A549 treated with CpdA at 1 μM for 4 hours (cell line): ENCODE data around the gene TBC1D17. TPM values are rescaled to one million over a fixed set of nuclear protein-coding genes. Genes with fewer than 3 reads are reported as not detected.

Experiments
- total RNA-seq: library from RNA; stranded (reverse); fragments of 200-300 nt; extraction: Qiagen RNA extraction; gene quantifications from 5 replicates; pipeline ENCODE4 v1.2.3, GENCODE V29; 2022; ENCODE audit warnings: low read depth

The TBC1D17 gene
- 21.2 to 24.9 TPM (median 24.4 TPM) in 5 replicates for total RNA-seq

GRCh38 chr19:49877020-49877878, at the start of gene TBC1D17, which contains the start of gene AKT1S1:
Gene TBC1D17, plus strand, starts transcription at chr19:49877702. Its CDS starts 22 bp downstream, at chr19:49877724.
Gene AKT1S1, minus strand, starts transcription at chr19:49877355. Its CDS starts 4,060 bp downstream, at chr19:49873295.

GRCh38 chr19:49850487-49851342, 26.8 kb upstream of the TBC1D17 start, which contains the start of gene PTOV1:
Gene PTOV1, plus strand, starts transcription at chr19:49851159.

GRCh38 chr19:49866933-49867782, 10.3 kb upstream of the TBC1D17 start, which contains the start of gene PNKP:
Gene PNKP, minus strand, starts transcription at chr19:49867576. Its CDS starts 372 bp downstream, at chr19:49867204.

GRCh38 chr19:49896863-49897621, 19.5 kb downstream of the TBC1D17 start, which contains the start of gene IL4I1:
Gene IL4I1, minus strand, starts transcription at chr19:49896887. Its CDS starts 727 bp downstream, at chr19:49896160.

GRCh38 chr19:49929121-49929610, 51.7 kb downstream of the TBC1D17 start, which contains the start of the genes ATF5 and NUP62:
Gene ATF5, plus strand, starts transcription at chr19:49929205. Its CDS starts 1,646 bp downstream, at chr19:49930851.
Gene NUP62, minus strand, starts transcription at chr19:49929504. Its CDS starts 19,697 bp downstream, at chr19:49909807.

Other genes starting within 250 kb of the TBC1D17 start
- gene RRAS, start 237.6 kb upstream of the TBC1D17 start, total RNA-seq = 78.0 to 135 TPM (median 125 TPM) in 5 replicates
- gene SCAF1, start 235.5 kb upstream of the TBC1D17 start, total RNA-seq = 45.8 to 71.4 TPM (median 69.7 TPM) in 5 replicates
- gene IRF3, start 211.8 kb upstream of the TBC1D17 start, total RNA-seq = 90.0 to 124 TPM (median 114 TPM) in 5 replicates
- 53.6 to 76.6 TPM (median 68.8 TPM) in 5 replicates for gene BCL2L12, start 211.8 kb upstream of the TBC1D17 start, total RNA-seq
- gene PRMT1, start 200.4 kb upstream of the TBC1D17 start, total RNA-seq = 399 to 454 TPM (median 422 TPM) in 5 replicates
- 3.9 to 7.0 TPM (median 6.8 TPM) in 5 replicates for gene ADM5, start 188.1 kb upstream of the TBC1D17 start, total RNA-seq
- 13.3 to 15.1 TPM (median 13.5 TPM) in 5 replicates for gene CPT1C, start 186.6 kb upstream of the TBC1D17 start, total RNA-seq
- not detected in 5 replicates for gene TSKS, start 114.4 kb upstream of the TBC1D17 start, total RNA-seq
- 46.0 to 56.6 TPM (median 51.1 TPM) in 5 replicates for gene AP2A1, start 110.7 kb upstream of the TBC1D17 start, total RNA-seq
- 13.7 to 16.0 TPM (median 15.2 TPM) in 5 replicates for gene FUZ, start 64.4 kb upstream of the TBC1D17 start, total RNA-seq
- 46.9 to 68.9 TPM (median 60.0 TPM) in 5 replicates for gene MED25, start 59.4 kb upstream of the TBC1D17 start, total RNA-seq
- 109 to 159 TPM (median 143 TPM) in 5 replicates for gene PTOV1, start 26.5 kb upstream of the TBC1D17 start, total RNA-seq
- gene PNKP, start 10.1 kb upstream of the TBC1D17 start, total RNA-seq = 45.9 to 63.6 TPM (median 50.4 TPM) in 5 replicates
- gene AKT1S1, start 347 bp upstream of the TBC1D17 start, total RNA-seq = 70.9 to 125 TPM (median 113 TPM) in 5 replicates
- gene IL4I1, start 19.2 kb downstream of the TBC1D17 start, total RNA-seq = 0.44 to 1.2 TPM (median 0.91 TPM) in 5 replicates
- 48.8 to 56.8 TPM (median 55.5 TPM) in 5 replicates for gene ATF5, start 51.5 kb downstream of the TBC1D17 start, total RNA-seq
- gene NUP62, start 51.8 kb downstream of the TBC1D17 start, total RNA-seq = 81.6 to 100 TPM (median 97.6 TPM) in 5 replicates
- gene SIGLEC11, start 83.5 kb downstream of the TBC1D17 start, total RNA-seq = not detected in 5 replicates
- gene VRK3, start 147.7 kb downstream of the TBC1D17 start, total RNA-seq = 41.1 to 44.2 TPM (median 43.6 TPM) in 5 replicates
- 9.1 to 11.5 TPM (median 10.6 TPM) in 5 replicates for gene ZNF473, start 148.3 kb downstream of the TBC1D17 start, total RNA-seq